Heart left ventricle (tissue), 16 donors: ENCODE measurements around the gene AVPI1. TPM values are rescaled to one million over a fixed set of nuclear protein-coding genes. Genes with fewer than 3 reads are reported as not detected.

Experiments used
- ATAC-seq, 4 donors: fragments of 200-7000 bp; cut with Tn5 transposase; one replicate each; pipeline ENCODE4 v1.9.1; 2020 to 2022; ENCODE audit warnings: moderate library complexity in 4 of 4, mild to moderate bottlenecking in 3 of 4, moderate number of reproducible peaks in 1 of 4
- DNase-seq, 5 donors: peaks; one replicate each; pipeline ENCODE4 v3.0.0-alpha.2; 2020
- H3K27ac ChIP-seq, 12 donors: fragments of 200-600 bp; sonication (generic) in 4 of 12; one replicate each; pipeline versions ENCODE4 v1.5.0 to v1.8.0; 2016 to 2022; ENCODE audit warnings: mild to moderate bottlenecking in 2 of 12
- H3K27me3 ChIP-seq, 9 donors: fragments of 200-600 bp; sonication (generic) in 2 of 9; one replicate each; pipeline versions ENCODE4 v1.5.1 to v1.8.0; 2016 to 2022; ENCODE audit warnings: mild to moderate bottlenecking in 3 of 9
- H3K36me3 ChIP-seq, 9 donors: fragments of 200-600 bp; sonication (generic) in 2 of 9; one replicate each; pipeline versions ENCODE4 v1.5.0 to v1.8.0; 2018 to 2022; ENCODE audit warnings: mild to moderate bottlenecking in 2 of 9
- H3K4me1 ChIP-seq, 12 donors: fragments of 200-600 bp; sonication (generic) in 4 of 12; one replicate each; pipeline versions ENCODE4 v1.5.0 to v1.8.0; 2016 to 2022; ENCODE audit warnings: mild to moderate bottlenecking in 3 of 12
- H3K4me3 ChIP-seq, 12 donors: fragments of 200-600 bp; sonication (generic) in 4 of 12; one replicate each; pipeline versions ENCODE4 v1.5.0 to v1.8.0; 2017 to 2022; ENCODE audit warnings: mild to moderate bottlenecking in 9 of 12, moderate library complexity in 4 of 12
- H3K9me3 ChIP-seq, 12 donors: fragments of 200-600 bp; sonication (generic) in 4 of 12; one replicate each; pipeline versions ENCODE4 v1.5.0 to v1.8.0; 2016 to 2022; ENCODE audit warnings: mild to moderate bottlenecking in 1 of 12
- CTCF ChIP-seq, 12 donors: fragments of 200-600 bp; sonication (generic) in 4 of 12; IDR thresholded peaks; one replicate each; pipeline versions ENCODE4 v1.5.0 to v1.8.0; 2018 to 2022; ENCODE audit warnings: antibody characterized with exemption in 12 of 12, mild to moderate bottlenecking in 5 of 12
- POLR2A ChIP-seq, 2 donors: fragments of 450-650 bp; IDR thresholded peaks; one replicate each; pipeline ENCODE4 v1.6.1; 2017; ENCODE audit warnings: antibody characterized with exemption in 2 of 2, mild to moderate bottlenecking in 2 of 2, moderate library complexity in 2 of 2
- WGBS, 4 donors: extraction: QIAGEN DNeasy Blood & Tissue Kit in 2 of 4; methylation state at CpG; one replicate each; pipeline versions ENCODE4 v1.1.5 to v1.1.7; 2013 to 2018; 5-methylcytosine and 5-hydroxymethylcytosine counted together
- intact Hi-C, 10 donors: fragments of 100-400 bp; cut with DNase I; formaldehyde crosslinking; loops; one replicate each; pipeline versions ENCODE4 v1.11.1 to v1.14.2; 2022
- polyA plus RNA-seq, 2 donors: library from polyadenylated mRNA; stranded (reverse); fragments of 200-250 nt; gene quantifications; one replicate each; pipeline ENCODE4 v1.2.3, GENCODE V29; 2013
- total RNA-seq, 9 donors: library from RNA; depleted of rRNA in 2 of 9; stranded (reverse); fragments of >200 nt in 2 of 9; fragmentation: NEBNext Ultra II Directional in 3 of 9; extraction: Animal tissue kit (Norgen Biotek cat#: 25700) in 3 of 9; gene quantifications; one replicate each; pipeline versions ENCODE4 v1.1.0 to v1.2.4, GENCODE V29; 2016 to 2023
- donor health status: ischemic (EF 13 %, LVEDD 7.1; RV severe dilation, severe dysfunction).
- donor health status: healthy with polysubstance abuse.
- donor health status: DM: no; HTN: yes; CAD: no.
- donor health status: DM: no; HTN: no; CAD: no.
- donor health status: ischemic (EF 25% LVEDD 6.9; RV normal size, moderate dysfunction).
- donor health status: ischemic (EF 25% LVEDD 5.7; RV mildly dilated, moderate dysfunction).
- donor health status: healthy.
- donor health status: DM: yes; HTN: yes; CAD: no.
- donor health status: ischemic (EF 35%, LVEDD 5.7; RV mildly dilated, moderate dysfunction).
- donor health status: nonischemic (EF 11% LVEDD 7.7; RV severe dilation, severe dysfunction).
- donor health status: DM: yes; HTN: yes; CAD: no.
- donor health status: PGD.
- donor health status: ischemic (EF 29% LVEDD 5.4; RV normal size, mild dysfunction).
- donor health status: nonischemic (EF 23%, LVEDD 6.1; RV moderate dilation, normal function).

Gene AVPI1
- total and polyA plus RNA-seq, 11 donors: 6.6 to 38.6 (median 9.9) TPM

GRCh38 chr10:97682042-97682441, 5.0 kb downstream of the AVPI1 start:
- TF ChIP-seq POLR2A (IDR thresholded peaks at IDR 0.05) (no peak), CTCF (IDR thresholded peaks at IDR 0.05) (no peak)
- H3K9me3 ChIP-seq: no peaks in the 10 kb centered on the region
- 80 to 88% (median 83%) methylated on average over 4 of the region's 4 CpGs for WGBS, 4 donors
- H3K27ac ChIP-seq: no peak overlapping the region
- no peak for DNase-seq
- H3K4me1 ChIP-seq: peaks cover 0 to 45% (median 34%) of the 10 kb centered on the region in 12 donors
- no peak for ATAC-seq
- intact Hi-C loops: no loop called here
- H3K27me3 ChIP-seq: no peaks in the 10 kb centered on the region
- no peak overlapping the region for H3K4me3 ChIP-seq
- H3K36me3 ChIP-seq: peaks cover 0 to 27% (median 14%) of the 10 kb centered on the region in 9 donors

GRCh38 chr10:97679594-97679993, 7.4 kb downstream of the AVPI1 start:
- no peak overlapping the region for H3K27ac ChIP-seq
- no peak for DNase-seq
- peaks cover 0 to 30% (median 14%) of the 10 kb centered on the region in 12 donors for H3K4me1 ChIP-seq
- H3K9me3 ChIP-seq: no peaks in the 10 kb centered on the region
- H3K27me3 ChIP-seq: no peaks in the 10 kb centered on the region
- no peak for ATAC-seq
- H3K36me3 ChIP-seq: peaks cover 0 to 50% (median 36%) of the 10 kb centered on the region in 9 donors
- intact Hi-C loops: no loop called here
- no peak overlapping the region for H3K4me3 ChIP-seq
- TF ChIP-seq POLR2A (IDR thresholded peaks at IDR 0.05) (no peak), CTCF (IDR thresholded peaks at IDR 0.05) (no peak)
- 92 to 96% (median 93%) methylated on average over 10 to 16 of the region's 16 CpGs for WGBS, 4 donors

- 93 to 98% (median 95%) methylated on average over 2 of the region's 2 CpGs for WGBS, 4 donors
- H3K27ac ChIP-seq: no peak overlapping the region
- peak in 1 of 5 donors; percentile 44 for DNase-seq
- H3K4me1 ChIP-seq: peaks cover 0 to 20% (median 0%) of the 10 kb centered on the region in 12 donors
- intact Hi-C loops: loop anchor here in 9 of 10 donors (1.0 to 2.0 kb wide), 4 partner anchors 54 to 56 kb away; no protein-coding TSS in a partner anchor
- TF ChIP-seq CTCF (IDR thresholded peaks at IDR 0.05) (peak; percentile 81 to 94 (median 88)), POLR2A (IDR thresholded peaks at IDR 0.05) (no peak)
- ATAC-seq: peak in 3 of 4 donors; percentile 64 to 74 (median 69)
- H3K36me3 ChIP-seq: peaks cover 0 to 75% (median 61%) of the 10 kb centered on the region in 9 donors
- H3K4me3 ChIP-seq: no peak overlapping the region
- no peaks in the 10 kb centered on the region for H3K9me3 ChIP-seq
- no peaks in the 10 kb centered on the region for H3K27me3 ChIP-seq
Observed at GRCh38 chr10:97676770-97677581, 10.1 kb downstream of the AVPI1 start.

- peaks cover 0 to 91% (median 75%) of the 10 kb centered on the region in 9 donors for H3K36me3 ChIP-seq
- intact Hi-C loops: no loop called here
- ATAC-seq (no peak), DNase-seq (no peak)
- 90 to 95% (median 93%) methylated on average over 5 to 9 of the region's 9 CpGs for WGBS, 4 donors
- H3K4me1 ChIP-seq: peaks cover 0 to 18% (median 0%) of the 10 kb centered on the region in 12 donors
- no peaks in the 10 kb centered on the region for H3K9me3 ChIP-seq
- no peaks in the 10 kb centered on the region for H3K27me3 ChIP-seq
- TF ChIP-seq CTCF (IDR thresholded peaks at IDR 0.05): no peak
- TF ChIP-seq POLR2A (IDR thresholded peaks at IDR 0.05): no peak
- H3K27ac ChIP-seq: no peak overlapping the region
- H3K4me3 ChIP-seq: no peak overlapping the region
Observed at GRCh38 chr10:97675222-97675621, 11.8 kb downstream of the AVPI1 start.
